ENCODE results near the gene CACNA2D3. TPM values are rescaled to one million over a fixed set of nuclear protein-coding genes. Genes with fewer than 3 reads are reported as not detected.

The CACNA2D3 gene
- total and polyA plus RNA-seq, 2 experiments from 2014 or later, result 1.1 to 2.5 TPM

DNA sequence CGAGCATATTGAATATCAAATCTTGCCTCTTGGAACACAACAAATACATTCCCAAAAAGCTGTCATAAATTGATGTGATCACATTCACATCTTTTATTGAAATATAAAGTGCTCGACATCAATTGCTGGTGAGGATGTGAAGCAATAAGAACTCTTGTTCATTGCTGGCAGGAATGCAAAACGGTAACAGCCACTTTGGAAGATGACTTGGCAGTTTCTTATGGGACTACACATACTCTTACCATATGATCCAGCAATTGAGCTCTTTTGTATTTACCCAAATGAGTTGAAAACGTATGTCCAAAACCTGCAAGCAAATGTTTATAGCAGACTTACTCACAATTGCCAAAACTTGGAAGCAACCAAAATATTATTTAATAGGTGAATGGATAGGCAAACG is 234.9 kb downstream of the CACNA2D3 start:
- Histone ChIP-seq H3K9me2 (replicated peaks; ENCODE audit: insufficient read depth) (no peaks in the 10 kb centered on the region), H3K27me3 (no peaks in the 10 kb centered on the region), H3K27ac (no peak overlapping the region), H4K20me1 (ENCODE audit: insufficient read depth, poor library complexity, severe bottlenecking) (no peaks in the 10 kb centered on the region), H3K4me1 (ENCODE audit: insufficient read depth) (peaks cover 18% of the 10 kb centered on the region), H3K36me3 (replicated peaks; ENCODE audit: insufficient read depth, low read depth) (no peaks in the 10 kb centered on the region), H3K4me3 (no peak overlapping the region), H2AFZ (no peak overlapping the region), H3K79me2 (no peaks in the 10 kb centered on the region), H3K9me3 (ENCODE audit: low read depth) (no peaks in the 10 kb centered on the region), H3K4me2 (no peak overlapping the region)
- no peak for DNase-seq (ENCODE audit: low spot score)
- TF ChIP-seq, protein P1, sequence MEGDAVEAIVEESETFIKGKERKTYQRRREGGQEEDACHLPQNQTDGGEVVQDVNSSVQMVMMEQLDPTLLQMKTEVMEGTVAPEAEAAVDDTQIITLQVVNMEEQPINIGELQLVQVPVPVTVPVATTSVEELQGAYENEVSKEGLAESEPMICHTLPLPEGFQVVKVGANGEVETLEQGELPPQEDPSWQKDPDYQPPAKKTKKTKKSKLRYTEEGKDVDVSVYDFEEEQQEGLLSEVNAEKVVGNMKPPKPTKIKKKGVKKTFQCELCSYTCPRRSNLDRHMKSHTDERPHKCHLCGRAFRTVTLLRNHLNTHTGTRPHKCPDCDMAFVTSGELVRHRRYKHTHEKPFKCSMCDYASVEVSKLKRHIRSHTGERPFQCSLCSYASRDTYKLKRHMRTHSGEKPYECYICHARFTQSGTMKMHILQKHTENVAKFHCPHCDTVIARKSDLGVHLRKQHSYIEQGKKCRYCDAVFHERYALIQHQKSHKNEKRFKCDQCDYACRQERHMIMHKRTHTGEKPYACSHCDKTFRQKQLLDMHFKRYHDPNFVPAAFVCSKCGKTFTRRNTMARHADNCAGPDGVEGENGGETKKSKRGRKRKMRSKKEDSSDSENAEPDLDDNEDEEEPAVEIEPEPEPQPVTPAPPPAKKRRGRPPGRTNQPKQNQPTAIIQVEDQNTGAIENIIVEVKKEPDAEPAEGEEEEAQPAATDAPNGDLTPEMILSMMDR (IDR thresholded peaks at IDR 0.05; ENCODE audit: poor library complexity), result no peak
- TF ChIP-seq EZH2phosphoT487 (IDR thresholded peaks at IDR 0.05; ENCODE audit: low read depth, severe bottlenecking, unreplicated experiment) (no peak), EZH2 (IDR thresholded peaks at IDR 0.05; ENCODE audit: borderline replicate concordance) (no peak)
- 85% methylated on average over 5 of the region's 5 CpGs for WGBS (ENCODE audit: low lambda C conversion rate, missing lambda C conversion rate)

DNA sequence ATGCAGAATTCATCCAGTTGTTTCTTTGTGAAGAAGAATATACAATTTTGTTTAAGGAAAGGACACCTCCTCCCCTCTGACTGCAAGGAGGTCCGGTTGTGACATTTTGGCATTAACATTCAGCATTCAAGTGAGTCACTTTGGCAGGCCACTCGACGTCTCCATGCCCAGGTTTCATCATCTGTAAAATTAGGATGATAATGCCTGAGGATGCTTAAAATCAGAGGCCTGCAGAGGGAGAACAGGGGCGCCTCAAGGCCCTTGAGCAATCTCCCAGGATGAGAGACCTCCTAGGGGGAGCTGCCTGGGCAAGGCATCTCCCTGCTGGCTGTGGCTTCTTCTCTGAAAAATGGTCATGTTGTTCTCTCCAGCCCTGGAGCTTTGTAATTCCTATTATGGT is 236.0 kb downstream of the CACNA2D3 start:
- Histone ChIP-seq H3K79me2 (no peaks in the 10 kb centered on the region), H3K4me3 (no peak overlapping the region), H3K27me3 (no peaks in the 10 kb centered on the region), H3K9me2 (replicated peaks; ENCODE audit: insufficient read depth) (no peaks in the 10 kb centered on the region), H4K20me1 (ENCODE audit: insufficient read depth, poor library complexity, severe bottlenecking) (no peaks in the 10 kb centered on the region), H3K36me3 (replicated peaks; ENCODE audit: insufficient read depth, low read depth) (no peaks in the 10 kb centered on the region), H3K4me2 (no peak overlapping the region), H2AFZ (no peak overlapping the region), H3K9me3 (ENCODE audit: low read depth) (no peaks in the 10 kb centered on the region), H3K27ac (no peak overlapping the region), H3K4me1 (ENCODE audit: insufficient read depth) (peaks cover 16% of the 10 kb centered on the region)
- WGBS (ENCODE audit: low lambda C conversion rate, missing lambda C conversion rate), result 70% methylated on average over 4 of the region's 4 CpGs
- no peak for DNase-seq (ENCODE audit: low spot score)
- TF ChIP-seq, protein P1 (IDR thresholded peaks at IDR 0.05; ENCODE audit: poor library complexity), result no peak
- TF ChIP-seq EZH2phosphoT487 (IDR thresholded peaks at IDR 0.05; ENCODE audit: low read depth, severe bottlenecking, unreplicated experiment) (no peak), EZH2 (IDR thresholded peaks at IDR 0.05; ENCODE audit: borderline replicate concordance) (no peak)

DNA sequence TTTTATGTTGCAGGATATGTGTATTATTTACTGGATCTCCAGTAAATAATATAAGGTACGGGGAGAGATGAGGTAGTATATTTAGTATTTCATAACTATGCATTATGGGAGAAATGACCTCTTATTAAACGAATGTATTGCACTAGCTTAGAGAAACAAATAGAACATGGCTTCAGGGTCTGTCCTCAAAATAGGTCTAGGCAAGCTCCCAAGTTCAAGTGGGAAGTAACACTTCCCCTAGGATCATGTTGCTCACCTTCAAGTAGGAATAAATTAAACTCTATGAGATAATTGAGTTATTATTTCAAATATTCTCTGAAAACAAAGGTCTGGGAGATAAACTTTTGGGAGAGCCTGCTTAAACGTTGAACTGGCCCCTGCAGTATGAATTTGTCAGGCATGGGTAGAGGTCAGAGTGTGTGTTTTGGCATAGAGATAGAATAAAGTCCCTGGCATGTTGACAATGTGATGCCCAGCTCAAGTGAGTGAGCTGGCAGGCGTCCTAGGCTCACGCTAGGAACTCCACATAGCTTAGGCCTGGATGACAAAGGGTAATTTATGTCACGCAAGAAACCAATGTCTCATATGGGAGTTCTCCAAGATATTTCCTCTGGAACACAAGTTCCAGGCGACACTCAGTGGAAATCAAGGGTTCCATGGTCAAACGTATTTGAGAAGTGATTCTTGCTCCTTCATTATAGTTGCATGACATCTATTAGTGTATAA is 236.8 kb downstream of the CACNA2D3 start:
- no peak for DNase-seq (ENCODE audit: low spot score)
- Histone ChIP-seq H3K9me3 (ENCODE audit: low read depth) (no peaks in the 10 kb centered on the region), H3K4me1 (ENCODE audit: insufficient read depth) (peaks cover 8% of the 10 kb centered on the region), H3K4me2 (no peak overlapping the region), H4K20me1 (ENCODE audit: insufficient read depth, poor library complexity, severe bottlenecking) (no peaks in the 10 kb centered on the region), H2AFZ (no peak overlapping the region), H3K27me3 (no peaks in the 10 kb centered on the region), H3K79me2 (no peaks in the 10 kb centered on the region), H3K36me3 (replicated peaks; ENCODE audit: insufficient read depth, low read depth) (no peaks in the 10 kb centered on the region), H3K27ac (no peak overlapping the region), H3K4me3 (no peak overlapping the region), H3K9me2 (replicated peaks; ENCODE audit: insufficient read depth) (no peaks in the 10 kb centered on the region)
- 91% methylated on average over 8 of the region's 8 CpGs for WGBS (ENCODE audit: low lambda C conversion rate, missing lambda C conversion rate)
- TF ChIP-seq EZH2 (IDR thresholded peaks at IDR 0.05; ENCODE audit: borderline replicate concordance) (no peak), EZH2phosphoT487 (IDR thresholded peaks at IDR 0.05; ENCODE audit: low read depth, severe bottlenecking, unreplicated experiment) (no peak)
- TF ChIP-seq, protein P1 (IDR thresholded peaks at IDR 0.05; ENCODE audit: poor library complexity), result no peak

All from hepatocyte (in vitro differentiated cells).